Measurements from ENCODE around the gene SMARCB1. TPM values are rescaled to one million over a fixed set of nuclear protein-coding genes. Genes with fewer than 3 reads are reported as not detected.

Gene SMARCB1
- total and polyA plus RNA-seq, 2 donors (not counting 1 experiment from before 2014, with no cell fraction given): 20.5 to 86.4 TPM

DNA sequence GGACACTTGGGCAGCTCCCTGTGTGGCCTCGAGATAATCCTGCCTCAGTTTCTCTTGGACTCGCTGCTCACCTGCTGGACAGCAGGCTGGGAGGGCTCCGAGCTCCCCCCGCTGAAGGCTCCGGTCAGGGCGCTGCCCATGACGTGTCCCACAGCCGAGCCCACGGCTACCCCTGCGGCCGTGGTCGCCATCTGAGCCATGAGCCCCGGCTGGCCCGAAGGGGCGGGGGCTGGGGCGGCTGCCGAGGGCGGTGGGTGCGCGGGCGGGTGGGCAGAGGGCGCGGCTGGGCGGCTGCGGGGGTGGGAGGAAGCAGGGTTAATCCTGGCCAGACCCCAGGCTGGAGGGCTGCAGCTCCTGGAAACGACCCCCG, 19.5 kb upstream of the SMARCB1 start:
- Histone ChIP-seq H3K4me2 (ENCODE audit: extremely low read depth, insufficient read depth, low read length) (peak overlapping the region; percentile 87), H3K79me2 (ENCODE audit: control insufficient read depth, insufficient read depth, low read length) (no peaks in the 10 kb centered on the region), H2AFZ (ENCODE audit: low read length) (no peak overlapping the region), H3K4me1 (ENCODE audit: control insufficient read depth, extremely low read depth, insufficient read depth, low read length) (peaks cover 3% of the 10 kb centered on the region), H3K27ac (ENCODE audit: insufficient read depth, low read length) (no peak overlapping the region), H3K27me3 (ENCODE audit: control insufficient read depth, insufficient read depth, low read length) (no peaks in the 10 kb centered on the region), H3K9me3 (ENCODE audit: control insufficient read depth, insufficient read depth, low read depth, low read length) (no peaks in the 10 kb centered on the region), H3K36me3 (ENCODE audit: control insufficient read depth, insufficient read depth, low read length) (no peaks in the 10 kb centered on the region), H3K9ac (ENCODE audit: insufficient read depth, low read length) (no peak overlapping the region), H3K4me3 (replicated peaks in 1 of 4; ENCODE audit: control extremely low read depth in 1 of 4, insufficient read depth in 1 of 4, low read depth in 3 of 4, low read length in 4 of 4) (peak overlapping the region; percentile 50 to 62 (median 55)), H4K20me1 (ENCODE audit: control insufficient read depth, extremely low read depth, insufficient read depth, low read length) (no peaks in the 10 kb centered on the region)
- no peak for TF ChIP-seq EZH2 (IDR thresholded peaks at IDR 0.05; ENCODE audit: low read length, missing control alignments)
- TF ChIP-seq, protein P1, sequence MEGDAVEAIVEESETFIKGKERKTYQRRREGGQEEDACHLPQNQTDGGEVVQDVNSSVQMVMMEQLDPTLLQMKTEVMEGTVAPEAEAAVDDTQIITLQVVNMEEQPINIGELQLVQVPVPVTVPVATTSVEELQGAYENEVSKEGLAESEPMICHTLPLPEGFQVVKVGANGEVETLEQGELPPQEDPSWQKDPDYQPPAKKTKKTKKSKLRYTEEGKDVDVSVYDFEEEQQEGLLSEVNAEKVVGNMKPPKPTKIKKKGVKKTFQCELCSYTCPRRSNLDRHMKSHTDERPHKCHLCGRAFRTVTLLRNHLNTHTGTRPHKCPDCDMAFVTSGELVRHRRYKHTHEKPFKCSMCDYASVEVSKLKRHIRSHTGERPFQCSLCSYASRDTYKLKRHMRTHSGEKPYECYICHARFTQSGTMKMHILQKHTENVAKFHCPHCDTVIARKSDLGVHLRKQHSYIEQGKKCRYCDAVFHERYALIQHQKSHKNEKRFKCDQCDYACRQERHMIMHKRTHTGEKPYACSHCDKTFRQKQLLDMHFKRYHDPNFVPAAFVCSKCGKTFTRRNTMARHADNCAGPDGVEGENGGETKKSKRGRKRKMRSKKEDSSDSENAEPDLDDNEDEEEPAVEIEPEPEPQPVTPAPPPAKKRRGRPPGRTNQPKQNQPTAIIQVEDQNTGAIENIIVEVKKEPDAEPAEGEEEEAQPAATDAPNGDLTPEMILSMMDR (conservative IDR thresholded peaks at IDR 0.05 in 1 of 2, IDR thresholded peaks at IDR 0.05 in 1 of 2; ENCODE audit: low read depth in 1 of 2, low read length in 2 of 2): no peak
- DNase-seq (ENCODE audit: low read depth in 2 of 2): no peak

DNA sequence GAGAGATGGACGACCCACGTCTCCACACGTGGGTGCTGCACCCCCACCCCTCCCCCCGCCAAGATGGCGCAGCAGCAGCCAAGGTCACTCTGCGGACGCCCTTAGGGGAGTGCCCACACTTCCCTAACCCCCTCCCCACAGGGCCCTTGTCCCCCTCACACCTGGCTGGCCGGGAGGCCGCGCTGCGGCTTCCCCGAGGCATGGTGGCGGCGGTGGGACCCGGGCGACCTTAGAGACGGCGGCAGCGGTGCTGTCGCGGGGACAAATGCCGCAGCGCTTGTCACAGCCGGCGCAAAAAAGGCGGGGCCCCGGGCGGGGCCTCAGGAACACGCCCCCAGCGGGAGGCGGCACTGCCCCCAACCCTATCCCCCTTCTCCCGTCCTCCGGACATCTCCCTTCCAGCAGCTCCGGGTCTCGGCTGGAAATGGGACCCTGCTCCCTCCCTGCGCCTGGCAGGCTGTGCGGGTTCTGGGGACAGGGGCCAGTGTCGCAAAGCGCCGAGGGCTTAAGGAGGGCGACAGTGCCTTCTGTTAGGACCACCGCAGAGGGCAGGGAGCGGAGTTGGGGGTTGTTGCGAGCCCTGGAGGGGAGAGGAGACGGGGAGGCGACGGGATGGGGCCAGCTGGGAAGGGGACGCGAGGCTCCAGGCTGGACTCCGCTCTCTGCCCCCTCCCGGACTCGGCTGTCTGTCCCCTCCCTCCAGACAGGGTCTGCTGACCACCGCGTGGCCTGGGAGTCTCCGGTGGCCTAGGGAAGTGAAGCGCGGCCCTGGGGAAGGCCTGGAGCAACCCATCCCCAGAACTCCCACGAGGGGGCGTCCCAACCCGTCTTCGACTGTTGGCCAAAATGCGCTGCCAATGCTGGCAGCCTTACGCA, 18.9 kb upstream of the SMARCB1 start, which contains the start of gene CHCHD10:
TSS of gene CHCHD10 (minus strand) at position 300 of the 876 bp plus-strand sequence. CDS start at position 202, 98 bp downstream.
- Histone ChIP-seq H3K79me2 (ENCODE audit: control insufficient read depth, insufficient read depth, low read length) (no peaks in the 10 kb centered on the region), H3K36me3 (ENCODE audit: control insufficient read depth, insufficient read depth, low read length) (no peaks in the 10 kb centered on the region), H3K4me1 (ENCODE audit: control insufficient read depth, extremely low read depth, insufficient read depth, low read length) (peaks cover 5% of the 10 kb centered on the region), H4K20me1 (ENCODE audit: control insufficient read depth, extremely low read depth, insufficient read depth, low read length) (no peaks in the 10 kb centered on the region), H3K27me3 (ENCODE audit: control insufficient read depth, insufficient read depth, low read length) (no peaks in the 10 kb centered on the region), H3K4me3 (replicated peaks in 1 of 4; ENCODE audit: control extremely low read depth in 1 of 4, insufficient read depth in 1 of 4, low read depth in 3 of 4, low read length in 4 of 4) (peak within 1 kb of the TSS; percentile 50 to 62 (median 55)), H3K27ac (ENCODE audit: insufficient read depth, low read length) (no peak within 1 kb of the TSS), H3K9ac (ENCODE audit: insufficient read depth, low read length) (peak within 1 kb of the TSS; percentile 17), H3K4me2 (ENCODE audit: extremely low read depth, insufficient read depth, low read length) (peak within 1 kb of the TSS; percentile 87), H2AFZ (ENCODE audit: low read length) (peak within 1 kb of the TSS; percentile 66), H3K9me3 (ENCODE audit: control insufficient read depth, insufficient read depth, low read depth, low read length) (no peaks in the 10 kb centered on the region)
- TF ChIP-seq EZH2 (IDR thresholded peaks at IDR 0.05; ENCODE audit: low read length, missing control alignments): no peak
- TF ChIP-seq, protein P1 (conservative IDR thresholded peaks at IDR 0.05 in 1 of 2, IDR thresholded peaks at IDR 0.05 in 1 of 2; ENCODE audit: low read depth in 1 of 2, low read length in 2 of 2): peak; percentile 63 to 78
- DNase-seq (ENCODE audit: low read depth in 2 of 2): peak; percentile 53 to 74

DNA sequence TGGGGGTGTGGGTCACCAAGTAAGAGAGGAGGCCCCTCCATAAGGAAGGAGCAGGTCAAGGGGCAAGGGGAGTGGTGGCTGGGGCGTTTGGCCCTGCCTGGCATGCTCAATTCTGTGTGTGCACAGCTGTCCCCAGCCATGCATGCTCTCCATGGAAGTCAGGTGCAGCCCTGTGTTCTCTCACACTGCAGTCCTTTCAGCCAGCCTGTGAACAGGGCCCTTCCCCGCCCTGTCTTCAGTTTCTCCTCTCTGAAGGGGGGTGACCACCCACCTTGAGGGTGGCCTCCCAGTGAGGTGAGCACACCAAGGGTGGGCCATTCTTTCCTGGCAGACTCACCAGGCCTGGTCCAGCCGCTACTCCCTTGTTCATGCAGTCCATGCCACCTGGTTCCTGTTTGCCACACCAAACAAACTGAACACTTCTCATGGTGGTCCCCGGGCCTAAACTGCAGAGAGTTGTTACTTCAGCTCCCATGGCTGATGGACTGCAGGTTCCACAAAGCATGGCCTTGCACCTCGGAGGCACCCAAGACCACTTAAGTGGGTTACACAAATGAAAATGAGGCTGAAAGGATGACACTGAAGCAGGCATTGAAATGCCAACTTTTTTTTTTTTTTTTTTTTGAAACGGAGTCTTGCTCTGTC, 17.3 kb upstream of the SMARCB1 start:
- no peak for TF ChIP-seq EZH2 (IDR thresholded peaks at IDR 0.05; ENCODE audit: low read length, missing control alignments)
- TF ChIP-seq, protein P1 (conservative IDR thresholded peaks at IDR 0.05 in 1 of 2, IDR thresholded peaks at IDR 0.05 in 1 of 2; ENCODE audit: low read depth in 1 of 2, low read length in 2 of 2): no peak
- H3K27ac ChIP-seq (ENCODE audit: insufficient read depth, low read length): no peak overlapping the region

More for the DNA sequence above, 17.3 kb upstream of the SMARCB1 start:
- Histone ChIP-seq H3K79me2 (ENCODE audit: control insufficient read depth, insufficient read depth, low read length) (no peaks in the 10 kb centered on the region), H3K9ac (ENCODE audit: insufficient read depth, low read length) (no peak overlapping the region), H3K4me1 (ENCODE audit: control insufficient read depth, extremely low read depth, insufficient read depth, low read length) (peaks cover 7% of the 10 kb centered on the region), H3K9me3 (ENCODE audit: control insufficient read depth, insufficient read depth, low read depth, low read length) (no peaks in the 10 kb centered on the region), H3K4me2 (ENCODE audit: extremely low read depth, insufficient read depth, low read length) (no peak overlapping the region), H4K20me1 (ENCODE audit: control insufficient read depth, extremely low read depth, insufficient read depth, low read length) (no peaks in the 10 kb centered on the region), H3K4me3 (replicated peaks in 1 of 4; ENCODE audit: control extremely low read depth in 1 of 4, insufficient read depth in 1 of 4, low read depth in 3 of 4, low read length in 4 of 4) (no peak overlapping the region), H3K27me3 (ENCODE audit: control insufficient read depth, insufficient read depth, low read length) (no peaks in the 10 kb centered on the region), H3K36me3 (ENCODE audit: control insufficient read depth, insufficient read depth, low read length) (no peaks in the 10 kb centered on the region), H2AFZ (ENCODE audit: low read length) (no peak overlapping the region)
- no peak for DNase-seq (ENCODE audit: low read depth in 2 of 2)

Data from fibroblast of lung (primary cell).